Fibroblast of skin of abdomen (primary cell): ENCODE data around the gene INCENP.
"Not testable (repeated sequence)": the region's sequence is repeated elsewhere in the genome, so short reads cannot be mapped to it uniquely, and the experiment has no call there.

Experiments
- DNase-seq: peaks from one replicate; pipeline ENCODE4 v3.0.0-alpha.2; 2013

Gene INCENP

GRCh38 chr11:62172294-62172693 is 48.5 kb downstream of the INCENP start:
- no peak for DNase-seq

- no peak for DNase-seq
Measured at GRCh38 chr11:62176766-62177165, 53.0 kb downstream of the INCENP start.

- DNase-seq = no peak
Measured at GRCh38 chr11:62179995-62180394, 56.2 kb downstream of the INCENP start.

GRCh38 chr11:62181097-62181496 is 57.3 kb downstream of the INCENP start:
- no peak for DNase-seq

- DNase-seq = no peak
Measured at GRCh38 chr11:62182147-62182891, 58.5 kb downstream of the INCENP start.

GRCh38 chr11:62186195-62186594 is 62.4 kb downstream of the INCENP start:
- DNase-seq = no peak

- DNase-seq = no peak
Measured at GRCh38 chr11:62190011-62190410, 66.2 kb downstream of the INCENP start, which contains the start of gene SCGB1D1. TSS of gene SCGB1D1 (plus strand) at chr11:62190216. CDS start at chr11:62190285, 69 bp downstream.

- DNase-seq = peak; percentile 2
Measured at GRCh38 chr11:62193952-62194351, 70.1 kb downstream of the INCENP start.

- not testable (repeated sequence) for DNase-seq
Measured at GRCh38 chr11:62195010-62195409, 71.2 kb downstream of the INCENP start.

- DNase-seq = no peak
Measured at GRCh38 chr11:62195945-62196344, 72.1 kb downstream of the INCENP start.

GRCh38 chr11:62197400-62197799 is 73.6 kb downstream of the INCENP start:
- not testable (repeated sequence) for DNase-seq

GRCh38 chr11:62201376-62201775 is 77.6 kb downstream of the INCENP start:
- DNase-seq = no peak
